COLO668 (cell line): Measurements from ENCODE around the gene COG4.
"Not testable (repeated sequence)": the region's sequence is repeated elsewhere in the genome, so short reads cannot be mapped to it uniquely, and the experiment has no call there.

Source experiments
- DNase-seq: peaks from one replicate; lab custom pipeline; 2025; ENCODE audit not compliant: unreplicated experiment; lab: John Stamatoyannopoulos, UW

Gene COG4

DNA sequence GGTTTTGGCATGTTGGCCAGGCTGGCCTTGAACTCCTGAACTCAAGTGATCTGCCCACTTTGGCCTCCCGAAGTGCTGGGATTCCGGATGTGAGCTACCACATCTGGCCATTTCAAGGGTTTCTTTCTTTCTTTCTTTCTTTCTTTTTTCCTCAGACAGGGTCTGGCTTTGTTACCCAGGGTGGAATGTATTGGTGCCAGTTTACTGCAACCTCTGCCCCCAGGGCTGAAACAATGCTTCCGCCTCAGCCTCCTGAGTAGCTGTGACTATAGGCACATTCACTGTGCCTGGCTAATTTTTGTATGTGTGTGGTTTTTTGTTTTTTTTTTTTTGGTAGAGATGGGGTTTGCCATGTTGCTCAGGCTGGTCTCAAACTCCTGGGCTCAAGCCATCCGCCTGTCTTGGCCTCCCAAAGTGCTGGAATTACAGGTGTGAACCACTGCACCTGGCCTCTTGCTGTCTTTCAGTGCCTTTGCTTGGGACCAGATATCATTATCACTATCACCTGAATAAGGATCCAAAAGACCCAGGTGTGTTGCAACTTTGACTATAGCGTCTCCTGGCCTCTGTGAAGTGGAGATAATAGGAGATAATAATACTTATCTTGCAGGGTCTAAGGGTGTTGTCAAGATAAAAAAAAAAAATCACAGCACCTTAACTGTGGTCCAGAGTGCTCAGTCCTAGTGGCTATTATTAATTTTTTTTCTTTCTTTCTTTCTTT lies 65.7 kb downstream of the COG4 start:
- no peak for DNase-seq

DNA sequence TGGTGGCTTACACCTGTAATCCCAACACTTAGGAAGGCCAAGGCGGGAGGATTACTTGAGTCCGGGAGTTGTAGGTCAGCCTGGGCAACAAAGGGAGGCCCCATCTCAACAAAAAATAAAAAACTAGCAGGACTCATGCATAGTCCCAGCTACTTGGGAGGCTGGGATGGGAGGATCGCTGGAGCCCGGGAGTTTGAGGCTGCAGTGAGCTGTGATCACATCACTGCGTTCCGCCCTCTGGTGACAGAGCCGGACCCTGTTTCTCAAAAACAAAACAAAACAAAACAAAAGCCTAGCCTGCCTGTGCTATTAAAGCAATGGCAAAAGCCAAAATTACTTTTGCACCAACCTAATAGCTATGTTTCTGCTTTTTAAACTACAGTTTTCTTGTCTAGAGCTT lies 67.4 kb downstream of the COG4 start:
- no peak for DNase-seq

DNA sequence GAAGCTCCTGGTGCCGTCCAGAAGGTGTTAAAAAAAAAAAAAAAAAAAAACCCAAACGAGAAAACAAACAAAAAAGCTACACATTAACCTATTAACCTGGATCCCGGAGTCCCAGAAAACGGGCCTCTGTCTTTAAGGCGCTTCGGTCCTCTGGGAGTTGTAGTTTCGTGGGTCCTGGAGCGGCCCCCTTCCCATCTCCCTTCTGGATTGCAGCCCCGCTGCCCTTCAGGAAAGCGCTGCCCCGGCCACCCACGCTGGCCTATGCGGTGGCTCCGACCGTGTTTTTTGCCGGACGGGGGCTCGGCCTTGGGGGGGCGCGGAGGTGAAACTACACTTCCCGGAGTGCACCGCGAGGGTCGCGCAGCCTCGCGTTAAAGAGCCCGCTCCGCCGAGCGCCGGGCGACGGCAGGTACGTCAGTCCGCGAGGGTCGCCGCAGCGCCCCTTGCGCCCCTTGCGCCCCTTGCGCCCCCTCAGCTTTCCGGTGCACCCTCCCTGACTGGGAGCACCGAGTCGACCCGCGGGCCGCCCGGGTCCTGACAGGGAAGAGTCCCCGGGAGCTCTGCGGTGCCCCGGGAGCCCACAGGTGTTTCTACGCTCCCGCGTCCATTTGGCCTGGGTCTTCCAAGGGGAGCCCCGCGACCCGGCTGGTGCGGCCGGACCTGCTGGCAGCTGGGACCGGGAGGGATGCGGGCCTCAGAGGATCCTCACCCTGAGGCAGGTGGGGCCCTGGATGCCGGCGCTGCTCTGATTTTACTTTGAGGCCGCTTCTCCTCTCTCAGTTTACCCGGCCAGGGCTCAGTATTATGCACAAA lies 68.9 kb downstream of the COG4 start, which contains the start of gene FCSK:
Gene FCSK, plus strand, starts transcription at position 374 of the 813 bp plus-strand sequence. CDS start 8,596 bp downstream, outside the sequence.
- DNase-seq: peak; percentile 76

DNA sequence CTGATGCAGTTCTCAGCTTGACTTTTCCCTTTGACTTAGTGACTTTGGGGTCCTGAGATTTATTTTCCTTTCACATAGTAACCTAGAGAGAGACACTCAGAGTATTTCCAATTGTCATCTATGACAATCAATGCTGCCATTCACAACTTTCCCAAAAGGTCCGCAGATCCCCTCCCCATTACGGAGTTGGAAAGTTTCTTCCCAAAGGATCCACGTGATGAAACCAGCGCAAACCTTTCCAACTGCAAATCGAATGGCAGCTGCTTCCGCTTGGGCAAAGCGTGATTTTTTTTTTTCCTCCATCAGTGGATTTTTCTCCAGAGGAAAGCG lies 69.5 kb downstream of the COG4 start:
- peak; percentile 41 for DNase-seq

DNA sequence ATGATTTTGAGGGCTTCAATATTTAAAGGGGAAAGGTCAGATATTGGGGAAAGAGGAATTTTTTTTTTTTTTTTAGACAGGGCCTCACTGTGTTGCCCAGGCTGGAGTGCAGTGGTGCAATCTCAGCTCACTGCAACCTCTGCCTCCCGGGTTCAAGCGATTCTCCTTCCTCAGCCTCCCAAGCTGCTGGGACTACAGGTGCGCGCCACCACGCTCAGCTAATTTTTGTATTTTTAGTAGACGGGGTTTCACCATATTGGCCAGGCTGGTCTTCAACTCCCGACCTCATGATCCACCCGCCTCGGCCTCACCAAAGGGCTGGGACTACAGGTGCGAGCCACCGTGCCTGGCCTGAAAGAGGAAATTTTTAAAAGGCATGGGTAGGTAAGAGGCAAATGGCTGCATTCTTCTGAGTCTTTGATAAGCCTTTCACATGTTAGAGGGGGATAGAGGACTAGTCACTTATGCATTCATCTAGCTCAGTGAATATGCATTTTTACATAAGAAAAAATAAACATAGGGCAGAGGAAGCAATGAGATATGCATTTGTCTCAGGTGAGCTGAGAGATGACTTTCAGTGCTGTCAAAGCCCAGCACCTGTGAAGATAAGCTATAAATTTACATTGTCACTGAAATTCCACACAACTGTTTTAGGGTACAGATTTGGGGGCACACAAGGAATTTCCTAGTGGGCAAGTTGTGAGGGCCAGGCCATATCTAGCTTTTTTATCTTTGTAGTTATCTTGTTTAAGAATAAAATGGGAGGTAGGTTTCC lies 70.0 kb downstream of the COG4 start:
- DNase-seq: no peak

DNA sequence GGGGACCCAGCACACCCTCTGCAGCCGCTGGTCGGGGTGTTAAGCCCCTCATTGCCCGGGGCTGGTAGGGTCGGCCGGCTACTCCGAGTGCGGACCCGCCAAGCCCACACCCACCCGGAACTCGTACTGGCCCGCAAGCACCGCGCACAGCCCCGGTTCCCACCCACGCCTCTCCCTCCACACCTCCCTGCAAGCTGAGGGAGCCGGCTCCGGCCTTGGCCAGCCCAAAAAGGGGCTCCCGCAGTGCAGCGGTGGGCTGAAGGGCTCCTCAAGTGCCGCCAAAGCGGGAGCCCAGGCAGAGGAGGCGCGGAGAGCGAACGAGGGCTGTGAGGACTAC lies 72.4 kb downstream of the COG4 start:
- not testable (repeated sequence) for DNase-seq

DNA sequence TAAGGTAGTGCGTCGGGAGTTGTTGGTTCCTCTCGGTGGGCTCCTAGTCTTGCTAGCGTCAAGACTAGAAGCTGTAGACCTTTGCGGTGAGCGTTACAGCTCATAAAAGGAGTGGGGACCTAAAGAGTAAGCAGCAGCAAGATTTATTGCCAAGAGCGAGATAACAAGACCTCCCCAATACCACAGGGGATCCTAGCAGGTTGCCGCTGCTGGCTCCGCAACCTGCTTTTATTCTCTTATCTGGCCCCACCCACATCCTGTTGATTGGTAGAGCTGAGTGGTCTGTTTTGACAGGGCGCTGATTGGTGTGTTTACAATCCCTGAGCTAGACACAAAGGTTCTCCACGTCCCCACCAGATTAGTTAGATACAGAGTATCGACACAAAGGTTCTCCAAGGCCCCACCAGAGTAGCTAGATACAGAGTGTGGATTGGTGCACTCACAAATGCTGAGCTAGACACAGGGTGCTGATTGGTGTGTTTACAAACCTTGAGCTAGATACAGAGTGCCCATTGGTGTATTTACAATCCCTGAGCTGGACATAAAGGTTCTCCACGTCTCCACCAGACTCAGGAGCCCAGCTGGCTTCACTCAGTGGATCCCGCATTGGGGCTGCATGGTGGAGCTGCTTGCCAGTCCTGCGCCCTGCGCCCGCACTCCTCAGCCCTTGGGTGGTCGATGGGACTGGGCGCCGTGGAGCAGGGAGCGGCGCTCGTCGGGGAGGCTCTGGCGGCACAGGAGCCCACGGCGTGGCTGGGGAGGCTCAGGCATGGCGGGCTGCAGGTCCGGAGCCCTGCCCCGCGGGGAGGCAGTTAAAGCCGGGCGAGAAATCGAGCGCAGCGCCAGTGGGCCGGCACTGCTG lies 73.0 kb downstream of the COG4 start:
- DNase-seq: not testable (repeated sequence)

DNA sequence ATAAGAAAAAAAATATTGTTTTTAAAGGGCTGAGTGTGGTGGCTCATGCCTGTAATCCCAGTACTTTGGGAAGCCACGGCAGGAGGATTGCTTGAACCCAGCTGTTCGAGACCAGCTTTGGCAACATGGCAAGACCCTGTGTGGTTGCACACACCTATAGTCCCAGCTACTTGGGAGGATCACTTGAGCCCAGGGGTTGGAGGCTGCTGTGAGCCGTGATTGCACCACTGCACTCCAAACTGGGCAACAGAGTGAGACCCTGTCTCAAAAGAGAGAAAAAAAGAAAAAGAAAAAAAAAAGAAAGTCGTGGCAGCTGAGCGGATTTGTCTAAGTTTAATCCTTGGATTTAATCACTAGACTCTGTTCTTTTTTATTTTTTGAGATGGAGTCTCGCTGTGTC lies 75.3 kb downstream of the COG4 start:
- DNase-seq: no peak

DNA sequence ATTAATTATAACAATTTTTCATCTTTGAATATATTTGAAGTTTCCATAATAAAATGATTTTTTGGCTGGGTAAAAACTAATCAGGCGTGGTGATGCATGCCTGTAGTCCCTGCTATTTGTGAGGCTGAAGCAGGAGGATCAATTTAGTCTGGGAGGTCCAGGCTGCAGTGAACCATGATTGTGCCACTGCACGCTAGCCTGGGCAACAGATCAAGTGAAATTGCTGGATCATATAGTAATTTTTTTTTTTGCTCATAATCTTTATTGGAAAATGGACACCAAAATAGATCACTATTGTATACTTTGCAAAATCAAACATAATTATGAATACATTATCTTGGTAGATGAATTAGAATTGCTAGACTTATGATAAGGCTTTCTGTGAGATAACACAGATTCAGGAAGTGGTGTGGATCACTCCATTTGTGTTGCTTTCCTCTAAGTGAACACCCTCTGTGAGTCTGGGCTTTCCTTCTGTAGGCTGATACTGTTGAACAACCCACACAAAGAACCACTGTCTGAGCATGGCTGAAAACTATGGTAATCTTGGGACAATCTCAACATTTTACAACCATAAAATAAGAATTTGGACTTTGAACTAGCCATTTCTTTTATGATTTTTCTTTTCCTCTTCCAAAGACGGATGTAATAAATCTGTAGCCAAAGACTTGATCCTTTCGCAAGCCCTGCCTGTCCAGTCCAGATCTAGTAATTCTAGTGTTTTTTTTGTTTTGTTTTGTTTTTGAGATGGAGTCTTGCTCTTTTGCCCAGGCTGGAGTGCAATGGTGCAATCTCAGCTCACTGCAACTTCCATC lies 78.9 kb downstream of the COG4 start:
- DNase-seq: no peak

DNA sequence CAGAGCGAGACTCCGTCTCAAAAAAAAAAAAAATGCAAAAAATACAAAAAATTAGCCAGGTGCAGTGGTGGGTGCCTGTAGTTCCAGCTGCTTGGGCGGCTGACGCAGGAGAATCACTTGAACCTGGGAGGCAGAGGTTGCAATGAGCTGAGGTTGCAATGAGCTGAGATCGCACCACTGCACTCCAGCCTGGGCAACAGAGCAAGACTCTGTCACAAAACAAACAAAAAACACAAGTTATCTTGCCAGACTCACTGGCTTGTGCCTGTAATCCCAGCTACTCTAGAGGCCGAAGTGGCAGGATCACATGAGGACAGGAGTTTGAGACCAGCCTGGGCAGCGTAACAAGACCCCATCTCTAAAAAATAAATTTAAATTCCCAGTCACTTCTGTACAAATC lies 81.0 kb downstream of the COG4 start:
- no peak for DNase-seq

DNA sequence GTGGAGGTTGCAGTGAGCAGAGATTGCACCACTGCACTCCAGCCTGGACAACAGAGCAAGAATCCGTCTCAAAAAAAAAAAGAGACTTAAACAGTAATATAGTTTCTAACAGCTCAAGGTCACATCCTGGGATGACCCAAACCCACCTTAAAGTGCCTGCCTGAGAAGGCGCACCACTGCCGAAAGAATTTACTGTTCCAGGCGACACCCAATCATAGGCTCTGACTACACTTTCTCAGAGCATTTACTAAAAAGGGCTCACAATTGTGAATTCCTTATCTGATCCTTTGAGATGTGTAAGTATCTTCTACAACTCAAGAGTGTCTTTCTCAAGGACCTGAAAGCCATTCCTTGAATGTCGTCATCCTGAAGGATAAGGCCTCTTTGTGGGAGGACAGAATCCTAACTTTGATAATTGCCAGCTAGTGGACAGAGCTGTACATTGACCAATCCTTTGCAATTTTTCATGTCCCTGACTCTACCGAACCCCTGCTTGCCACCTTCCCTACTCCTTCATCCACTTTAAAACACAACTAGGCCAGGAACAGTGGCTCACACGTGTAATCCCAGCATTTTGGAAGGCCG lies 81.9 kb downstream of the COG4 start:
- DNase-seq: no peak

DNA sequence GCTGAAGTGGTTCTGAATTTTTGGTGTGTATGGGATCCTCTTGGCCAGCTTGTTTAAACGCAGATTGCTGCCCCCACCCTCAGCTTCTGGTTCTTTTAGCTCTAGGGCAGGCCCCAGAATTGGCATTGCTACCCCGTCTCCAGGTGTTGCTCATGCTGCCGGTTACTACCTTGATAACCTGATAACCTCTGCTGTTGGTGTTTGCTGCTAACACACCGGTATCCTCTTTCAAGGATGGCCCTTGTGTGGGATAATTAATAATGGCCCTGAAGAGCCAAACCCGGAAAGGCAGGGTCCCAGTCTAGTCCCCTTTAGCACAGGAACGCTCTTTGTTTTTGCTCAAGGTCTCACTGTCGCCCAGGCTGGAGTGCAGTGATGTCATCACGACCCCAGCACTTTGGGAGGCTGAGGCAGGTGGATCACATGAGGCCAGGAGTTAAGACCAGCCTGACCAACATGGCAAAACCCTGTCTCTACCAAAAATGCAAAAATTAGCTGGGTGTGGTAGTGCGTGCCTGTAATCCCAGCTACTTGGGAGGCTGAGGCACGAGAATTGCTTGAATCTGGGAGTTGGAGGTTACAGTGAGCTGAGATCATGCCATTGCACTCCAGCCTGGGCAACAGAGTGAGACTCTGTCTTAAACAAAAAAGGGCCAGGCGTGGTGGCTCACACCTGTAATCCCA lies 83.2 kb downstream of the COG4 start:
- no peak for DNase-seq

DNA sequence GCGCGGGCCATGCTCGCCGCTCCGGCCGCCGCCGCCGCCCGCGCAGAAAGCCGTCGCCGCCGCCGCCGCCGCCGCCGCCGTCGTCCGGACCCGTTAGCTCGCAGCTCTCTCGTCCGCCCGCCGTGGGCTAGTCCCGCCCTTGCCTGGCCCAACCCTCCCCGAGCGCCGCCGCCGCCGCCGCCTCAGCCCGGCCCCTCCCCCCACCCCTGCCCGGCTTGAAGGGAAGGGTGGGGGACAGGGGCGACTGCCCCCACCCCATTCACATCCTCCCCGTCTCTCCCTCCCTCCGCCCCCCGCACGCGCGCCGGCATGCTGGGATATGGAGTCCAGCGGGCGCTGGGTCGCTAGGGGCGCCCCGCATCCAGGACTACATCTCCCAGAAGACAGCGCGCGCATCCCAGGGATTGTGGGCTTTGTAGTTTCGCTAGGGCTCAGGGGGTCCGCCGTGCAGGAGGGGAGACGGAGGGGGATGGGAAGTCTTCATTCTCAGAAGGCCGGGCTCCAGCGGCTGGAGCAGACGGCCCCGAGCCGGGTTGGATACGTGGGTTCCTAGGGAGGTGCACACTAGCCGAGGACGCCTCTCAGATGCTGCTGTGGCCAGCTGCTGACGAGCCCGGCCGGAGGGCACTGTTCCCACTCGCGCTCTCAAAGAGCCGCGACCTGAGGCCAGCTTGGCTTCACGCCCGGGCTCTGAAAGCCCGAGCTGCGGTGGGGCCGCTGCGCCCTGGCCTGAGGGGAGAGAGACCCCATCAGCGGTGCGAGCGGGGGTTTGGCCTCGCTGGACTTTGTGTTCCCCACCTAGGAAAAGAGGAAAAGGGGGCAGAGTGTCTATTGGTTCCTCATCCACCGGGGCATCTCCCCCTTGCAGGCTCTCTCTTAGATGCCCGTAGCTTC lies 84.1 kb downstream of the COG4 start, which contains the start of gene ST3GAL2:
Gene ST3GAL2, minus strand, starts transcription at position 132 of the 894 bp plus-strand sequence. CDS start 40,570 bp downstream, outside the sequence.
- peak; percentile 92 for DNase-seq

DNA sequence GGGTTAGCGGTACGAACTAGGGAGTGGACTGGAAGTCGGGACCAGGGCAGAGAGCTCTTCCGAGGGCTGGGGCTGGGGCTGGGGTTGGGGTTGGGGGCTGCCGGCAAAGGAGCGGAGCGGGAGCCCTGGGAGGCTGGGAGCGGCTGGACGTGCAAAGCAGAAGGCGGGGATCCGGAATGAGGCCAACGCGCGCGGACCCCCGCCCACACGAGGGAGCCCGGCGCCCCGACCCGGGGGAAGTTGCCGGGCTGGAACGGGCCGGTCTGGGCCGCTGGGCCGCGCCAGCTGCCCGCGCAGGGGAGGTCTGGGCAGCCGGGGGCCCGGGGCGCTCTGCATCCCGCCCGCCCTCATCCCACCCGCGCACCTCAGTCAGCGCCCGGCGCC lies 84.8 kb downstream of the COG4 start:
- no peak for DNase-seq

DNA sequence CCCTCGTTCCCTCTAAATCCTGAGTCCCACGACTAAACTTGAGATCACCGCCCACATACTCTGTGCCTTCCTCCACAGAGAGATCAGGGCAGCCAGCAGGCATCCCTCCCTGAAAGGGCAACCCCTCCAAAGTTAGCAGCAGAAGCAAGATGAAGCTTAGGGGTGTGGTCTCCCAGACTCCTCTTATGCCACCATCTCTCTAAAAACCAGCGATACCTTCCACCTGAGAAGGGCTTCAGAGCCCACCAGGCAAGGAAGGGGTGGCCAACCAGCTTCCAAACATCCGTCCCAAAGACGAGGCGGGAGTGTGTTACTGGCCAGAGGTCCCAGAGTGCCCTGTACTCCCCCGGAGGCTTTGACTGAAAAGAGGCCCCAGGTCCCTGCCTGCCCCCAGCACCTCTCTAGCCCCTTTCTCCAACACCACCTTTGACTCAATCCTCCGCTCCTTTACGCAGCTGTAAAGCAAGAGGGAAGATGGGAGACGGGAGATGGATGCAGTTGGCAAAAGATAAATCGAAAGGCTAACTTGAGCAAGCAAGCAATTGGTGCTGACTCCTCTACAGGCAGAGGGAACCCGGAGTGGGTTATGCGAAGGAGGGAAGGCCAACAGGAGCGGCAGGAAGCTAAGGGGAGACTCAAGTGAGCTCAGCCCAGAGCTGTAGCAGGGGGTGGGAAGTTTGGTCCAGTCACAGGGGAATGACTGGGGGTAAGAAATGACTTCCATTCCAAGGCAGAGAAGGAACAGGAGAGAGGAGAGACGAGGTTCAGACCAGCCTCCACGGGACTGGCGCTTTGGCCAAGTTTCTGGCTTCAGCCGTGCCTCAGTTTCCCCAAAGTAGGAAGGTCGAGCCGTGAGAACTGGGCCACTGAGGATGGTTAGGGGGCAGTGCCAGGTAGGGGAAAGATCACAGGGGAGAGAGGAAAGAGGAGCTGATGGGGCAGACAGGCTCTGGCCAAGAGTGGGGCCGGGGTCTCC lies 85.5 kb downstream of the COG4 start:
- DNase-seq: no peak

DNA sequence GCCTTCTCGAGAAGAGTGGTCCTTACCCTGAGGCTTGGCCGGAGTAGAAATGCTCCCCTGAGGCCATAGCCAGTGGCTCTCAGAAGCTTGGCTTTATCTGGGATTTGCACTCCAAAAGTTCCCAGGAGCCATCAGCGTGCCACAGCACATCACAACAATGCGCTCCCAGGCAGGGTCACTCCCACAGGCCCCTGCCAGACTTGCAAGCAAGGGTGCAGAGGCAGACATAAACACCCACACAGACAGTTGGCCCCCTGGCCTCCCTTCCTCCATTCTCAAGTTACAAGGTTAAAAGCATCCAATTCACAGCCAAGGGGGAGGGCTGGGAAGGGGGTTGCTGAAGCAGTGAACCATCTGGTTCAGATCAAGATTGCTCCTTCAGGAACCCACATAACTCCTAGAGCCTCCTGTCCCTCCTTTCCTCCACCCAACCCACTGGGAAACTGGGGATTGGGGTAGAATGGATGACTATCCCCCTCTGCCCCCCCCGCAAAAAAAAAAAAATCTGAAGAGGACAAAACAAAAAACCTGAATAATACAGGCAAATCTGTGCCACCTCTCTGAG lies 86.3 kb downstream of the COG4 start:
- DNase-seq: no peak
